Stromal cell of bone marrow (primary cell): ENCODE data around the gene ZNF587B.
"Not testable (repeated sequence)": the region's sequence is repeated elsewhere in the genome, so short reads cannot be mapped to it uniquely, and the experiment has no call there.

ENCODE experiments used
- DNase-seq: peaks from one replicate; pipeline ENCODE4 v3.0.0-alpha.2; 2012; ENCODE audit warnings: low read depth

Gene ZNF587B

GRCh38 chr19:57872450-57872849, 42.4 kb downstream of the ZNF587B start:
- no peak for DNase-seq

- not testable (repeated sequence) for DNase-seq
Observed at GRCh38 chr19:57873883-57874799, 44.0 kb downstream of the ZNF587B start.

GRCh38 chr19:57886046-57886445, 55.9 kb downstream of the ZNF587B start:
- DNase-seq: no peak

- DNase-seq: no peak
Observed at GRCh38 chr19:57887195-57887941, 57.3 kb downstream of the ZNF587B start.

GRCh38 chr19:57888107-57888559, 58.0 kb downstream of the ZNF587B start:
- no peak for DNase-seq

- DNase-seq: peak; percentile 75
Observed at GRCh38 chr19:57888560-57889231, 58.6 kb downstream of the ZNF587B start, which contains the start of gene ZNF814. Gene ZNF814 (minus strand): TSS chr19:57889037. CDS start chr19:57888802, 235 bp downstream.

GRCh38 chr19:57890706-57891105, 60.6 kb downstream of the ZNF587B start:
- not testable (repeated sequence) for DNase-seq
